Caco-2 (cell line): ENCODE measurements around the gene MAP1LC3B2. TPM values are rescaled to one million over a fixed set of nuclear protein-coding genes. Genes with fewer than 3 reads are reported as not detected.

Experiments
- BruUV-seq: library from RNA; stranded (reverse); fragments of 400-500 nt; replicated peaks from 2 replicates; lab custom pipeline; 2021; lab: Mats Ljungman, UMichigan
- CTCF ChIA-PET: fragments of 300-600 bp; sonication (Branson Sonifier 250); formaldehyde crosslinking; loops from one replicate; lab custom pipeline; 2022; ENCODE audit warnings: antibody characterized with exemption; lab: Charles Lee
- POLR2A ChIA-PET: fragments of 300-600 bp; sonication (Branson Sonifier 250); formaldehyde crosslinking; loops from one replicate; lab custom pipeline; 2022; ENCODE audit warnings: antibody characterized with exemption; lab: Charles Lee
- DNase-seq, 2 experiments: peaks; one replicate each; pipeline versions ENCODE4 v3.0.0 to v3.0.0-alpha.2; 2020 to 2022
- H3K27me3 ChIP-seq: replicated peaks from 2 replicates; pipeline ENCODE4 v1.6.0; 2011; ENCODE audit warnings: low read length; ENCODE audit not compliant: control insufficient read depth, insufficient read depth
- H3K36me3 ChIP-seq: 2 replicates; pipeline ENCODE4 v1.5.1; 2011; ENCODE audit warnings: low read length; ENCODE audit not compliant: control insufficient read depth, insufficient read depth
- H3K4me1 ChIP-seq: fragments of 250-450 bp; sonication (Bioruptor Pico); 2 replicates; pipeline ENCODE4 v1.5.1; 2020; ENCODE audit warnings: mild to moderate bottlenecking
- H3K4me3 ChIP-seq: 2 replicates; pipeline ENCODE4 v1.5.1; 2011; ENCODE audit warnings: low read depth, mild to moderate bottlenecking, control low read depth, low read length
- H3K9me3 ChIP-seq: fragments of 250-450 bp; sonication (Bioruptor Pico); 2 replicates; pipeline ENCODE4 v1.5.1; 2020; ENCODE audit warnings: mild to moderate bottlenecking, moderate library complexity
- H3K27ac Mint-ChIP-seq: one replicate; pipeline ENCODE4 v1.8.0; 2022; ENCODE audit warnings: mixed read lengths; ENCODE audit not compliant: unreplicated experiment
- H3K27me3 Mint-ChIP-seq: one replicate; pipeline ENCODE4 v1.8.0; 2022; ENCODE audit warnings: mixed read lengths; ENCODE audit not compliant: insufficient read depth, unreplicated experiment
- H3K36me3 Mint-ChIP-seq: one replicate; pipeline ENCODE4 v1.8.0; 2022; ENCODE audit warnings: mild to moderate bottlenecking, mixed read lengths; ENCODE audit not compliant: insufficient read depth, unreplicated experiment
- H3K4me1 Mint-ChIP-seq: one replicate; pipeline ENCODE4 v1.8.0; 2022; ENCODE audit warnings: low read depth, mixed read lengths; ENCODE audit not compliant: unreplicated experiment
- H3K4me3 Mint-ChIP-seq: one replicate; pipeline ENCODE4 v1.8.0; 2022; ENCODE audit warnings: mild to moderate bottlenecking, moderate library complexity, mixed read lengths; ENCODE audit not compliant: unreplicated experiment
- H3K9me3 Mint-ChIP-seq: one replicate; pipeline ENCODE4 v1.8.0; 2022; ENCODE audit warnings: mixed read lengths; ENCODE audit not compliant: unreplicated experiment
- intact Hi-C: fragments of 100-400 bp; cut with micrococcal nuclease; formaldehyde crosslinking; loops from one replicate; pipeline ENCODE4 v1.10.0; 2022; ENCODE audit not compliant: unreplicated experiment
- total RNA-seq: library from RNA; stranded (reverse); gene quantifications from 2 replicates; pipeline ENCODE4 v1.2.3, GENCODE V29; 2022
- TF ChIP-seq, protein P1 (sequence below), 2 experiments: fragments of 200-600 bp in 1 of 2; IDR thresholded peaks; 1 replicate in 1 of 2; 2 replicates in 1 of 2; pipeline versions ENCODE4 v1.5.1 to v1.8.0; 2011 to 2022; ENCODE audit warnings: antibody characterized with exemption in 1 of 2, control low read depth in 1 of 2, inconsistent platforms in 1 of 2, low read depth in 1 of 2, low read length in 1 of 2, mild to moderate bottlenecking in 1 of 2, moderate library complexity in 1 of 2; ENCODE audit not compliant: insufficient read depth in 1 of 2, severe bottlenecking in 1 of 2, unreplicated experiment in 1 of 2

MAP1LC3B2 gene
- total RNA-seq, 1 experiment from 2014 or later: not detected

DNA sequence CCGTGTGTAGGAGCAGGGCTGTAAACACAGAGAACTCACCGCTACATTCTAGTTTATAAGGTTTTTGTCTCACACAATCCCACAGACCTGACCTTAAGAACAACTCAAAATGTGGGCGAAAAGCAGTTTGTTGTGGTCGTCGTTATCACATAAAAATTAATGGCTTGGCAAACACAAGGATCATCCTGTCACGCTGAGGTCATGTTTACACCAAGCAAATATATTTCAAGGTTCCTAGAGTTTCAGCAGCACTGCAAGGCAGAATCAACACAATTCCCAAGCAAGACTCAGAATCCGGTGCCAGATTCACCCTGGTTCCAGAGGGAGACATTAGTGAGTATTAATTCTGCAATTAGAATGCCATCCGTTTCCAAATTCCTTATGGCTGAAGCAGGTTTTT is 30.1 kb upstream of the MAP1LC3B2 start:
- H3K27ac Mint-ChIP-seq: no peak overlapping the region

DNA sequence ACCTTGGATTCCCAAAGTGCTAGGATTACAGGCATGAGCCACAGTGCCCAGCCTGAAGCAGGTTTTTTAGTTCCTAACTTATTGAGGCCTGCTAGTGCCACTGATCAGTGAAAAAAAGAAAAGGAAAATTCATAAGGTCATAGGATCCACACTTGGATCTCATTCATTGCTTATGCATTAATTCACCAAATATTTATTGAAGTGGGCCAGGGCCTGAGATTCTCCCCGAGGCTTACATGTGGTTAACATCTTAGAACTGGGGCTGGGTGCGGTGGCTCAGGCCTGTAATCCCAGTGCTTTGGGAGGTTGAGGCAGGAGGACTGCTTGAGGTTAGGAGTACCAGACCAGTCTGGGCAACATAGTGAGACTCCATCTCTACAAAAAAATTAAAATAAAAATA is 29.5 kb upstream of the MAP1LC3B2 start:
- Histone ChIP-seq H3K9me3 (no peaks in the 10 kb centered on the region), H3K36me3 (no peaks in the 10 kb centered on the region), H3K27me3 (no peaks in the 10 kb centered on the region), H3K4me3 (no peak overlapping the region), H3K4me1 (peaks cover 40% of the 10 kb centered on the region)
- intact Hi-C loops: loop anchor here (1.0 kb wide), 1 partner anchor 26 kb away; no protein-coding TSS in a partner anchor
- DNase-seq: no peak
- H3K4me3 Mint-ChIP-seq: no peak overlapping the region
- H3K9me3 Mint-ChIP-seq: no peaks in the 10 kb centered on the region
- no peak overlapping the region for H3K27ac Mint-ChIP-seq
- H3K27me3 Mint-ChIP-seq: no peaks in the 10 kb centered on the region
- H3K36me3 Mint-ChIP-seq: no peaks in the 10 kb centered on the region
- POLR2A ChIA-PET: no interaction called here
- TF ChIP-seq, protein P1, sequence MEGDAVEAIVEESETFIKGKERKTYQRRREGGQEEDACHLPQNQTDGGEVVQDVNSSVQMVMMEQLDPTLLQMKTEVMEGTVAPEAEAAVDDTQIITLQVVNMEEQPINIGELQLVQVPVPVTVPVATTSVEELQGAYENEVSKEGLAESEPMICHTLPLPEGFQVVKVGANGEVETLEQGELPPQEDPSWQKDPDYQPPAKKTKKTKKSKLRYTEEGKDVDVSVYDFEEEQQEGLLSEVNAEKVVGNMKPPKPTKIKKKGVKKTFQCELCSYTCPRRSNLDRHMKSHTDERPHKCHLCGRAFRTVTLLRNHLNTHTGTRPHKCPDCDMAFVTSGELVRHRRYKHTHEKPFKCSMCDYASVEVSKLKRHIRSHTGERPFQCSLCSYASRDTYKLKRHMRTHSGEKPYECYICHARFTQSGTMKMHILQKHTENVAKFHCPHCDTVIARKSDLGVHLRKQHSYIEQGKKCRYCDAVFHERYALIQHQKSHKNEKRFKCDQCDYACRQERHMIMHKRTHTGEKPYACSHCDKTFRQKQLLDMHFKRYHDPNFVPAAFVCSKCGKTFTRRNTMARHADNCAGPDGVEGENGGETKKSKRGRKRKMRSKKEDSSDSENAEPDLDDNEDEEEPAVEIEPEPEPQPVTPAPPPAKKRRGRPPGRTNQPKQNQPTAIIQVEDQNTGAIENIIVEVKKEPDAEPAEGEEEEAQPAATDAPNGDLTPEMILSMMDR (IDR thresholded peaks at IDR 0.05; ENCODE audit: insufficient read depth in 1 of 2, low read depth in 1 of 2, low read length in 1 of 2, severe bottlenecking in 1 of 2, unreplicated experiment in 1 of 2): no peak
- CTCF ChIA-PET: no interaction called here
- H3K4me1 Mint-ChIP-seq: peaks cover 19% of the 10 kb centered on the region
- no TSS peak for BruUV-seq

More for the DNA sequence above, 30.1 kb upstream of the MAP1LC3B2 start:
- H3K9me3 ChIP-seq: no peaks in the 10 kb centered on the region
- H3K9me3 Mint-ChIP-seq: no peaks in the 10 kb centered on the region
- DNase-seq: peak; percentile 54 to 62
- H3K36me3 Mint-ChIP-seq: no peaks in the 10 kb centered on the region
- CTCF ChIA-PET: no interaction called here
- TF ChIP-seq, protein P1 (IDR thresholded peaks at IDR 0.05; ENCODE audit: insufficient read depth in 1 of 2, low read depth in 1 of 2, low read length in 1 of 2, severe bottlenecking in 1 of 2, unreplicated experiment in 1 of 2): no peak
- H3K4me3 ChIP-seq: no peak overlapping the region
- no peaks in the 10 kb centered on the region for H3K27me3 Mint-ChIP-seq
- H3K4me1 ChIP-seq: peaks cover 38% of the 10 kb centered on the region
- no TSS peak for BruUV-seq
- H3K4me3 Mint-ChIP-seq: peak overlapping the region; percentile 22
- intact Hi-C loops: loop anchor here (1.0 kb wide), 1 partner anchor 26 kb away; no protein-coding TSS in a partner anchor
- no peaks in the 10 kb centered on the region for H3K27me3 ChIP-seq
- no peaks in the 10 kb centered on the region for H3K36me3 ChIP-seq
- peaks cover 19% of the 10 kb centered on the region for H3K4me1 Mint-ChIP-seq
- POLR2A ChIA-PET: no interaction called here

DNA sequence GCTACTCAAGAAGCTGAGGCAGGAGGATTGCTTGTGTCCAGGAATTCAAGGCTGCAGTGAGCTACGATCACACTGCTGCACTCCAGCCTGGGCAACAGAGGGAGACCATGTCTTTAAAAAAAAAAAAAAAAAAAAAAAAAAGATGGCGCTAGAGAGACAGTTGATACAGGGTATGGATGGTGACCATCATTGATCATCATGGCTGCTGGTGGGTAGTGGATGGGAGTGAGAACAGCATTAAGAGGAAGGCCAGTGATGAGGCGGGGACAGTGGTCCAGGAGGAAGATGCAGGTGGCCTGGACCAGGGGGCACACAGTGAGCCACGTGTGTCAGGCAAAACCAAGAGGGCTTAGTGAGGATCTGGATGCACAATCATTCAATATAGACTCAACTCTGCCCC is 26.8 kb upstream of the MAP1LC3B2 start:
- H3K36me3 Mint-ChIP-seq: no peaks in the 10 kb centered on the region
- H3K4me3 ChIP-seq: no peak overlapping the region
- no peaks in the 10 kb centered on the region for H3K9me3 ChIP-seq
- peak overlapping the region; percentile 8 for H3K27ac Mint-ChIP-seq
- peaks cover 27% of the 10 kb centered on the region for H3K4me1 ChIP-seq
- H3K27me3 Mint-ChIP-seq: no peaks in the 10 kb centered on the region
- POLR2A ChIA-PET: interaction anchor here (0.7 kb wide), 1 partner anchor 27 kb away, joined by 6 read pairs; no protein-coding TSS in a partner anchor
- CTCF ChIA-PET: interaction anchor here (0.6 kb wide), 1 partner anchor 36 kb away, joined by 4 read pairs; no protein-coding TSS in a partner anchor
- peak overlapping the region; percentile 78 for H3K4me3 Mint-ChIP-seq
- TF ChIP-seq, protein P1 (IDR thresholded peaks at IDR 0.05; ENCODE audit: insufficient read depth in 1 of 2, low read depth in 1 of 2, low read length in 1 of 2, severe bottlenecking in 1 of 2, unreplicated experiment in 1 of 2): no peak
- no TSS peak for BruUV-seq
- H3K36me3 ChIP-seq: no peaks in the 10 kb centered on the region
- H3K4me1 Mint-ChIP-seq: peaks cover 7% of the 10 kb centered on the region
- intact Hi-C loops: no loop called here
- no peaks in the 10 kb centered on the region for H3K9me3 Mint-ChIP-seq
- no peaks in the 10 kb centered on the region for H3K27me3 ChIP-seq
- no peak for DNase-seq
